Vagina (tissue), 2 donors: ENCODE results near the gene GTF2H4.

ENCODE experiments used
- POLR2A ChIP-seq, 2 donors: fragments of 450-650 bp; IDR thresholded peaks; one replicate each; pipeline ENCODE4 v1.6.1; 2017; ENCODE audit warnings: antibody characterized with exemption in 2 of 2, mild to moderate bottlenecking in 2 of 2, moderate library complexity in 2 of 2
- POLR2AphosphoS5 ChIP-seq, 2 donors: sonication (generic); formaldehyde crosslinking; IDR thresholded peaks; one replicate each; pipeline ENCODE4 v1.9.0; 2017; ENCODE audit warnings: antibody characterized with exemption in 2 of 2, mild to moderate bottlenecking in 2 of 2, low read depth in 1 of 2; ENCODE audit not compliant: insufficient read depth in 1 of 2
- TF ChIP-seq, protein P1 (sequence below), 3 experiments: fragments of 450-650 bp in 2 of 3; fragments of 200-600 bp in 1 of 3; sonication (generic) in 1 of 3; IDR thresholded peaks; one replicate each; pipeline ENCODE4 v1.5.1; 2017 to 2019; ENCODE audit warnings: antibody characterized with exemption in 3 of 3, mild to moderate bottlenecking in 2 of 3, moderate library complexity in 2 of 3

DNA sequence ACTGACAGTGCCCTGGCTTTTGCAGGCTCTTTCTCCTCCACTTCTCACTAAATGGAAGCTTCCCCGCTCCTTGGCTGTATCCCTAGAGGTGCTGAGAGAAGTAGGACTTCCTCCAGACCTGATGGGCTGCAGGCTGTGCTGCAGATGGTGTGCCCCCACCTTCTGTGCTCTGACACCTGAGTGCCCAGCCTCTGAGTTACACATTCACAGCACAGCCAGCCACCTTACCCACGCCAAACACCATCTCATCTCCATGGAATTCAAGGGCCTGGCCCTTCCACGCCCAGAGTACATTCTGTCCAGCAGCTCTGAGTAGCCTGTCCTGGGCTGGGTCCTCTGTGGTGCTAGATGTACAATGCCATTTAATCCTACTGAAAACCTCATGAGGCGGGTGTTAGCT is 18.6 kb downstream of the GTF2H4 start:
- no peak for TF ChIP-seq POLR2A (IDR thresholded peaks at IDR 0.05)
- TF ChIP-seq, protein P1, sequence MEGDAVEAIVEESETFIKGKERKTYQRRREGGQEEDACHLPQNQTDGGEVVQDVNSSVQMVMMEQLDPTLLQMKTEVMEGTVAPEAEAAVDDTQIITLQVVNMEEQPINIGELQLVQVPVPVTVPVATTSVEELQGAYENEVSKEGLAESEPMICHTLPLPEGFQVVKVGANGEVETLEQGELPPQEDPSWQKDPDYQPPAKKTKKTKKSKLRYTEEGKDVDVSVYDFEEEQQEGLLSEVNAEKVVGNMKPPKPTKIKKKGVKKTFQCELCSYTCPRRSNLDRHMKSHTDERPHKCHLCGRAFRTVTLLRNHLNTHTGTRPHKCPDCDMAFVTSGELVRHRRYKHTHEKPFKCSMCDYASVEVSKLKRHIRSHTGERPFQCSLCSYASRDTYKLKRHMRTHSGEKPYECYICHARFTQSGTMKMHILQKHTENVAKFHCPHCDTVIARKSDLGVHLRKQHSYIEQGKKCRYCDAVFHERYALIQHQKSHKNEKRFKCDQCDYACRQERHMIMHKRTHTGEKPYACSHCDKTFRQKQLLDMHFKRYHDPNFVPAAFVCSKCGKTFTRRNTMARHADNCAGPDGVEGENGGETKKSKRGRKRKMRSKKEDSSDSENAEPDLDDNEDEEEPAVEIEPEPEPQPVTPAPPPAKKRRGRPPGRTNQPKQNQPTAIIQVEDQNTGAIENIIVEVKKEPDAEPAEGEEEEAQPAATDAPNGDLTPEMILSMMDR (IDR thresholded peaks at IDR 0.05): no peak
- TF ChIP-seq POLR2AphosphoS5 (IDR thresholded peaks at IDR 0.05; ENCODE audit: insufficient read depth in 1 of 2, low read depth in 1 of 2): peak in 1 of 2 donors; percentile 8
